ENCODE data around the gene CLASP2. TPM values are rescaled to one million over a fixed set of nuclear protein-coding genes. Genes with fewer than 3 reads are reported as not detected.

The CLASP2 gene
- total and polyA plus RNA-seq, 2 of the 4 experiments (the other 2 are of a cell fraction): 11.9 to 49.1 TPM

DNA sequence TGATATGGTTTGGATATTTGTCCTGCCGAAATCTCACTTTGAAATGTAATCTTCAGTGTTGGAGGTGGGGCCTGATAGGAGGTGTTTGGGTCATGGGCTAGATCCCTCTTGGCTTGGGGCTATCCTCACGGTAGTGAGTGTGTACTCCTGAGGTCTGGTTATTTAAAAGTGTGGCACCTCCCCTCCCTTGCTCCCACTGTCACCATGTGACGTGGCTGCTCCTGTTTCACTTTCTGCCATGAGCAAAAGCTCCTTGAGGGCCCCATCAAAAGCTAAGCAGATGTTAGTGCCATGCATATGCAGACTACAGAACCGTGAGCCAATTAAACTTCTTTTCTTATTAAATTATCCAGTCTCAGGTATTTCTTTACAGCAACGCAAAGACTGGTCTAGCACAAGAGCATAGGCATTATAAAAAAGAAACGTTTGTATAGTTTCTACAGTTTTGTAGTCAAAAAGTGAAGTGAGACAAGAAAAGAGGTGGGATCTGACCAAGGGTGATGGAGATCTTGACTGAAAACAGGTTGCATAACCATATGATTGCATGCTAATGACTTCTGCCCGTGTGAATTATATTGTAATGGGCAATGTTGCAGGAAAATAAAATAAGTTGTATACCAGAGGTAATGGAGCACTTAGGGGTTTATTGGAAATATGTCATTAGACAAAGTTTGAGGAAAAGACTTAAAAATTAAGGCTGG lies 28.5 kb upstream of the CLASP2 start:
- BruUV-seq (replicated peaks): no TSS peak
- Histone ChIP-seq H4K20me1 (ENCODE audit: insufficient read depth, low read length) (no peaks in the 10 kb centered on the region), H3K4ac (ENCODE audit: low read depth, low read length) (no peak overlapping the region), H3K23ac (ENCODE audit: low read depth, low read length) (no peak overlapping the region), H3K79me1 (ENCODE audit: low read depth in 1 of 2, low read length in 2 of 2) (no peaks in the 10 kb centered on the region), H2AFZ (replicated peaks; ENCODE audit: low read length, poor library complexity) (no peak overlapping the region), H3K9me1 (ENCODE audit: insufficient read depth, low read length) (no peaks in the 10 kb centered on the region), H2BK5ac (ENCODE audit: low read depth, low read length, poor library complexity, severe bottlenecking) (no peak overlapping the region), H2AK9ac (replicated peaks; ENCODE audit: low read depth, low read length, poor library complexity) (no peak overlapping the region), H2BK120ac (ENCODE audit: low read depth, low read length) (no peak overlapping the region), H3K56ac (ENCODE audit: extremely low read depth, insufficient read depth, low read length) (no peak overlapping the region), H3K4me1 (ENCODE audit: control insufficient read depth, insufficient read depth, low read length) (peaks cover 2% of the 10 kb centered on the region; the same call in 1 of the 2 replicates), H3K27ac (ENCODE audit: insufficient read depth, low read length) (no peak overlapping the region), H3K36me3 (ENCODE audit: control insufficient read depth, insufficient read depth, low read length) (no peaks in the 10 kb centered on the region), H3K4me3 (ENCODE audit: insufficient read depth, low read depth, low read length) (no peak overlapping the region), H2BK15ac (ENCODE audit: low read depth, low read length) (no peak overlapping the region), H2BK20ac (ENCODE audit: low read depth, low read length) (no peak overlapping the region), H3K4me2 (ENCODE audit: low read depth, low read length) (no peak overlapping the region), H4K5ac (ENCODE audit: low read depth, low read length) (no peak overlapping the region), H3K9ac (ENCODE audit: low read depth, low read length) (no peak overlapping the region), H3K9me3 (ENCODE audit: control insufficient read depth, insufficient read depth, low read length) (no peaks in the 10 kb centered on the region), H3K27me3 (ENCODE audit: control insufficient read depth, insufficient read depth, low read length) (no peaks in the 10 kb centered on the region), H3K14ac (replicated peaks; ENCODE audit: low read depth, low read length) (no peak overlapping the region), H4K8ac (ENCODE audit: low read depth in 2 of 2, low read length in 2 of 2) (no peak overlapping the region), H3K18ac (ENCODE audit: low read depth, low read length) (no peak overlapping the region), H4K91ac (ENCODE audit: insufficient read depth, low read depth, low read length) (no peak overlapping the region), H2AK5ac (ENCODE audit: low read depth, low read length) (no peak overlapping the region)
- no peak for DNase-seq
- intact Hi-C loops (cut with micrococcal nuclease): no loop called here
- dilution Hi-C loops (cut with HindIII; ENCODE audit: low sequenced_read_pairs, unreplicated experiment): no loop called here
- ATAC-seq (ENCODE audit: low read depth): no peak
- WGBS, 2 experiments (ENCODE audit: extremely low coverage in 2 of 2, insufficient read length in 1 of 2): 72% methylated on average over 2 of the region's 7 CpGs; no CpG with 5 or more reads in 1 of the 2 experiments
- ChIA-PET POLR2A (ENCODE audit: unreplicated experiment) (no interaction called here), CTCF (interaction anchor here (0.6 kb wide), 1 partner anchor 97 kb away, joined by 3 read pairs; no protein-coding TSS in a partner anchor)
- in situ Hi-C loops (cut with MboI; ENCODE audit: low sequenced_read_pairs): no loop called here
- no peak for TF ChIP-seq NFE2L2 (IDR thresholded peaks at IDR 0.05; ENCODE audit: low read depth, low read length)
- TF ChIP-seq POLR2A (IDR thresholded peaks at IDR 0.05; ENCODE audit: low read depth, low read length): no peak
- TF ChIP-seq CHD1 (IDR thresholded peaks at IDR 0.05; ENCODE audit: low read depth, low read length): no peak
- no peak for TF ChIP-seq FOS (IDR thresholded peaks at IDR 0.05; ENCODE audit: low read depth, low read length)
- TF ChIP-seq SMC3 (IDR thresholded peaks at IDR 0.05; ENCODE audit: low read depth, low read length): no peak
- no peak for TF ChIP-seq MXI1 (IDR thresholded peaks at IDR 0.05; ENCODE audit: borderline replicate concordance, low read depth, low read length)
- TF ChIP-seq RCOR1 (IDR thresholded peaks at IDR 0.05; ENCODE audit: insufficient replicate concordance, low read length): no peak
- TF ChIP-seq CEBPB (IDR thresholded peaks at IDR 0.05; ENCODE audit: low read depth, low read length): no peak
- no peak for TF ChIP-seq MAFK (IDR thresholded peaks at IDR 0.05; ENCODE audit: low read depth, low read length)
- no peak for TF ChIP-seq RAD21 (IDR thresholded peaks at IDR 0.05; ENCODE audit: low read length)
- TF ChIP-seq BHLHE40 (IDR thresholded peaks at IDR 0.05; ENCODE audit: low read depth, low read length): no peak
- no peak for TF ChIP-seq USF2 (IDR thresholded peaks at IDR 0.05; ENCODE audit: low read depth, low read length)
- TF ChIP-seq, protein P1, sequence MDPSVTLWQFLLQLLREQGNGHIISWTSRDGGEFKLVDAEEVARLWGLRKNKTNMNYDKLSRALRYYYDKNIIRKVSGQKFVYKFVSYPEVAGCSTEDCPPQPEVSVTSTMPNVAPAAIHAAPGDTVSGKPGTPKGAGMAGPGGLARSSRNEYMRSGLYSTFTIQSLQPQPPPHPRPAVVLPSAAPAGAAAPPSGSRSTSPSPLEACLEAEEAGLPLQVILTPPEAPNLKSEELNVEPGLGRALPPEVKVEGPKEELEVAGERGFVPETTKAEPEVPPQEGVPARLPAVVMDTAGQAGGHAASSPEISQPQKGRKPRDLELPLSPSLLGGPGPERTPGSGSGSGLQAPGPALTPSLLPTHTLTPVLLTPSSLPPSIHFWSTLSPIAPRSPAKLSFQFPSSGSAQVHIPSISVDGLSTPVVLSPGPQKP (IDR thresholded peaks at IDR 0.05; ENCODE audit: borderline replicate concordance, low read depth, low read length): no peak
- no peak for TF ChIP-seq CTCF (conservative IDR thresholded peaks at IDR 0.05; ENCODE audit: low read depth, low read length)
- TF ChIP-seq RFX5 (IDR thresholded peaks at IDR 0.05; ENCODE audit: low read depth, low read length): no peak
- TF ChIP-seq MAZ (IDR thresholded peaks at IDR 0.05; ENCODE audit: borderline replicate concordance, low read depth, low read length): no peak

Data from IMR-90 (cell line).